ENCODE measurements around the gene EXOSC10.
"Not testable (repeated sequence)": the region's sequence is repeated elsewhere in the genome, so short reads cannot be mapped to it uniquely, and the experiment has no call there.

Gene EXOSC10

DNA sequence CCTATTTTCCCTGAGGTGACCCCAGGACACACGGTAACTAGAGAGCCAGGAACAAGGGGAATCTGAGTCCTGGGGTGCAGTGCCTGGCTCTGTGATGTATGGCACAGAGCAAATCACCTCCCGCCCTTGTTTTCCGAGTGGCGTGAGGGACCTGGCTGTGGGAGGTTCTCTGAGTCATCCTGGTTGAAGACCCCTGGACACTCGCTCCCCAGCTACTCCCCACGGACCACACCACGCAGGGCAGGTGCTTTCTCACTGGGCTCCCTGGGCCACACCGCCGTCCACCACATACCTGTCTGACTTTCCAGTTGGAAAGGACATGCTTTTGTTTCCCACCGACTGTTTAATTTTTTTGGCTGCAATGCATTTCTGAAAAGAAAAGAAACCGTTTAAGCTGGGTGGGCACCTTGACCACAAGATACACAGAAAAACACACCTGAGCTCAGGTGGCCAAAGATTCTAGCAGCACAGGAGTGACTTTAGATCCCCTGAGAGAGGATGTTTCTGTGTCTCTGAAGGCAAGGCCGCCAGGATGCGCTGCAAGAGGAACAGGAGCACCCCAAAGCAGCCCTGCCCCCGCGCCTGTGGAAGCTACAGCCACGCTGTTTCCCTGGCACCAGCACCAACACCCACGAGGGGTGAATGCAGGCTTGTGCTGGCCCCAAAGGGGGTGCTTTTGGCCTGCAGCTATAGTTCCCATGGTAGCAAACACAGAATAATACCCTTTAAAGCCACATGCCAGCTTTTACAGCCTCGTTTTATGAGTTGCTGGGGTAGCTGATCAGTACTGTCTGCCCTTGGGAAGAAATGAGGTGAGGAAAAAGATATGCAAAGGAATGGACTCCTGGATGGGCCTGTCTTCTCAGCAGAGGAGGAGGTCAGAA, 31.7 kb downstream of the EXOSC10 start:
- H3K36me3 ChIP-seq (replicated peaks in 1 of 2; ENCODE audit: control insufficient read depth in 2 of 2, insufficient read depth in 2 of 2, low read length in 2 of 2), result peaks cover 55 to 93% of the 10 kb centered on the region in 2 donors
- no peak overlapping the region for H4K91ac ChIP-seq (ENCODE audit: low read depth, low read length, poor library complexity)

GRCh38 chr1:11065796-11066195, 33.9 kb downstream of the EXOSC10 start:
- Histone ChIP-seq H3K14ac (ENCODE audit: low read length) (no peak overlapping the region), H2BK120ac (ENCODE audit: low read depth, low read length) (no peak overlapping the region), H2AFZ (ENCODE audit: low read length) (no peak overlapping the region), H3K23ac (ENCODE audit: low read depth, low read length, poor library complexity) (no peak overlapping the region), H3K9ac (ENCODE audit: low read depth, low read length, poor library complexity) (no peak overlapping the region), H3K36me3 (replicated peaks in 1 of 2; ENCODE audit: control insufficient read depth in 2 of 2, insufficient read depth in 2 of 2, low read length in 2 of 2) (peaks cover 37 to 79% of the 10 kb centered on the region in 2 donors), H3K9me3 (replicated peaks in 1 of 2; ENCODE audit: control insufficient read depth in 2 of 2, insufficient read depth in 1 of 2, low read depth in 1 of 2, low read length in 2 of 2) (peaks cover 0 to 5% of the 10 kb centered on the region in 2 donors), H3K4ac (ENCODE audit: low read length) (no peak overlapping the region), H2BK5ac (ENCODE audit: low read length) (no peak overlapping the region), H3K18ac (ENCODE audit: low read length) (no peak overlapping the region), H3K27ac (replicated peaks; ENCODE audit: low read length) (no peak overlapping the region), H3K4me1 (ENCODE audit: control insufficient read depth in 2 of 2, insufficient read depth in 1 of 2, low read depth in 1 of 2, low read length in 2 of 2) (peaks cover 2 to 4% of the 10 kb centered on the region in 2 donors), H3K79me1 (ENCODE audit: low read depth, low read length) (no peaks in the 10 kb centered on the region), H4K91ac (ENCODE audit: low read depth, low read length, poor library complexity) (no peak overlapping the region), H2BK15ac (ENCODE audit: low read length) (no peak overlapping the region), H3K4me2 (ENCODE audit: insufficient read depth, low read length, poor library complexity, severe bottlenecking) (no peak overlapping the region), H2BK12ac (ENCODE audit: low read length) (no peak overlapping the region), H2AK5ac (ENCODE audit: low read depth, low read length) (no peak overlapping the region), H3K27me3 (ENCODE audit: control insufficient read depth in 3 of 3, insufficient read depth in 3 of 3, low read depth in 1 of 3, low read length in 3 of 3) (no peaks in the 10 kb centered on the region), H3K4me3 (ENCODE audit: low read length in 2 of 2) (no peak overlapping the region), H4K8ac (ENCODE audit: low read depth, low read length) (no peak overlapping the region)
- DNase-seq (ENCODE audit: low spot score), result no peak
- WGBS, 2 donors (ENCODE audit: extremely low coverage in 2 of 2, insufficient read length in 2 of 2, insufficient replicate concordance in 1 of 2), result no CpG with 5 or more reads among the region's 1 CpG

More for the DNA sequence above, 31.7 kb downstream of the EXOSC10 start:
- Histone ChIP-seq H2AFZ (ENCODE audit: low read length) (no peak overlapping the region), H2BK12ac (ENCODE audit: low read length) (no peak overlapping the region), H3K27ac (replicated peaks; ENCODE audit: low read length) (no peak overlapping the region), H2BK120ac (ENCODE audit: low read depth, low read length) (no peak overlapping the region), H3K27me3 (ENCODE audit: control insufficient read depth in 3 of 3, insufficient read depth in 3 of 3, low read depth in 1 of 3, low read length in 3 of 3) (no peaks in the 10 kb centered on the region), H3K18ac (ENCODE audit: low read length) (no peak overlapping the region), H3K14ac (ENCODE audit: low read length) (no peak overlapping the region), H3K9ac (ENCODE audit: low read depth, low read length, poor library complexity) (no peak overlapping the region), H2AK5ac (ENCODE audit: low read depth, low read length) (no peak overlapping the region), H3K79me1 (ENCODE audit: low read depth, low read length) (no peaks in the 10 kb centered on the region), H3K9me3 (replicated peaks in 1 of 2; ENCODE audit: control insufficient read depth in 2 of 2, insufficient read depth in 1 of 2, low read depth in 1 of 2, low read length in 2 of 2) (peaks cover 0 to 5% of the 10 kb centered on the region in 2 donors), H3K4me1 (ENCODE audit: control insufficient read depth in 2 of 2, insufficient read depth in 1 of 2, low read depth in 1 of 2, low read length in 2 of 2) (no peaks in the 10 kb centered on the region), H3K4me2 (ENCODE audit: insufficient read depth, low read length, poor library complexity, severe bottlenecking) (no peak overlapping the region), H2BK15ac (ENCODE audit: low read length) (no peak overlapping the region), H4K8ac (ENCODE audit: low read depth, low read length) (no peak overlapping the region), H2BK5ac (ENCODE audit: low read length) (no peak overlapping the region), H3K4me3 (ENCODE audit: low read length in 2 of 2) (no peak overlapping the region), H3K4ac (ENCODE audit: low read length) (no peak overlapping the region), H3K23ac (ENCODE audit: low read depth, low read length, poor library complexity) (no peak overlapping the region)
- no CpG with 5 or more reads among the region's 18 CpGs for WGBS, 2 donors (ENCODE audit: extremely low coverage in 2 of 2, insufficient read length in 2 of 2, insufficient replicate concordance in 1 of 2)
- DNase-seq (ENCODE audit: low spot score), result no peak

DNA sequence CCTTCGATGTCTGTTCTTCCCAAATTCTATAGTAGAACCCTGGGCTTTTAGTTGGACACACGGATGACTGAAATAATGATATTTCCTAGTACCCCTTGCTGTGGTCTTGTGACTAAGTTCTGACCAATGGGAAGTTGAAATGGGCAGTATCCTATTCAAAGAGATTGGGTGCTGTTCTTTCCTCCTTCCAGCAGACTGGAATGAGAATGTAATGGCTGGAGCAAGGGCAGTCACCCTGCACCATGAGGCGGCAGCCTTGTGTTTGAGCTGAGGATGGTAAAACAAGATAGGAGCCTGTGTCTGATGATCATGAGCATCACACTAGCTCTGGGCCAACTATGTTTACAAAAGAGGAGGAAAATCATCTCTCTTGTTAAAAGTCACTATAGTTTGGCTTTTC, 34.7 kb downstream of the EXOSC10 start:
- no peak overlapping the region for H2BK12ac ChIP-seq (ENCODE audit: low read length)
- no peak for DNase-seq (ENCODE audit: low spot score)
- H4K91ac ChIP-seq (ENCODE audit: low read depth, low read length, poor library complexity), result no peak overlapping the region
- peaks cover 0 to 5% of the 10 kb centered on the region in 2 donors for H3K9me3 ChIP-seq (replicated peaks in 1 of 2; ENCODE audit: control insufficient read depth in 2 of 2, insufficient read depth in 1 of 2, low read depth in 1 of 2, low read length in 2 of 2)
- no peak overlapping the region for H2BK120ac ChIP-seq (ENCODE audit: low read depth, low read length)
- no peak overlapping the region for H2BK15ac ChIP-seq (ENCODE audit: low read length)
- H2BK5ac ChIP-seq (ENCODE audit: low read length), result no peak overlapping the region
- H3K4ac ChIP-seq (ENCODE audit: low read length), result no peak overlapping the region
- H3K23ac ChIP-seq (ENCODE audit: low read depth, low read length, poor library complexity), result no peak overlapping the region
- H3K4me2 ChIP-seq (ENCODE audit: insufficient read depth, low read length, poor library complexity, severe bottlenecking), result no peak overlapping the region
- no peak overlapping the region for H2AK5ac ChIP-seq (ENCODE audit: low read depth, low read length)
- H3K79me1 ChIP-seq (ENCODE audit: low read depth, low read length), result no peaks in the 10 kb centered on the region
- no peaks in the 10 kb centered on the region for H3K27me3 ChIP-seq (ENCODE audit: control insufficient read depth in 3 of 3, insufficient read depth in 3 of 3, low read depth in 1 of 3, low read length in 3 of 3)
- no CpG with 5 or more reads among the region's 3 CpGs for WGBS, 2 donors (ENCODE audit: extremely low coverage in 2 of 2, insufficient read length in 2 of 2, insufficient replicate concordance in 1 of 2)
- H3K18ac ChIP-seq (ENCODE audit: low read length), result no peak overlapping the region
- peaks cover 3 to 4% of the 10 kb centered on the region in 2 donors for H3K4me1 ChIP-seq (ENCODE audit: control insufficient read depth in 2 of 2, insufficient read depth in 1 of 2, low read depth in 1 of 2, low read length in 2 of 2)
- no peak overlapping the region for H3K14ac ChIP-seq (ENCODE audit: low read length)
- H2AFZ ChIP-seq (ENCODE audit: low read length), result no peak overlapping the region
- no peak overlapping the region for H3K27ac ChIP-seq (replicated peaks; ENCODE audit: low read length)
- H3K9ac ChIP-seq (ENCODE audit: low read depth, low read length, poor library complexity), result no peak overlapping the region
- no peak overlapping the region for H4K8ac ChIP-seq (ENCODE audit: low read depth, low read length)
- no peak overlapping the region for H3K4me3 ChIP-seq (ENCODE audit: low read length in 2 of 2)
- peaks cover 32 to 70% of the 10 kb centered on the region in 2 donors for H3K36me3 ChIP-seq (replicated peaks in 1 of 2; ENCODE audit: control insufficient read depth in 2 of 2, insufficient read depth in 2 of 2, low read length in 2 of 2)

- not testable (repeated sequence) for H3K4me1 ChIP-seq (ENCODE audit: control insufficient read depth in 2 of 2, insufficient read depth in 1 of 2, low read depth in 1 of 2, low read length in 2 of 2); H2AK5ac ChIP-seq (ENCODE audit: low read depth, low read length); H3K18ac ChIP-seq (ENCODE audit: low read length); H2BK15ac ChIP-seq (ENCODE audit: low read length); H3K79me1 ChIP-seq (ENCODE audit: low read depth, low read length); H3K27me3 ChIP-seq (ENCODE audit: control insufficient read depth in 3 of 3, insufficient read depth in 3 of 3, low read depth in 1 of 3, low read length in 3 of 3); H2BK12ac ChIP-seq (ENCODE audit: low read length); H3K14ac ChIP-seq (ENCODE audit: low read length); H3K27ac ChIP-seq (replicated peaks; ENCODE audit: low read length); H2BK5ac ChIP-seq (ENCODE audit: low read length); H3K4me2 ChIP-seq (ENCODE audit: insufficient read depth, low read length, poor library complexity, severe bottlenecking); DNase-seq (ENCODE audit: low spot score); H2AFZ ChIP-seq (ENCODE audit: low read length); H3K23ac ChIP-seq (ENCODE audit: low read depth, low read length, poor library complexity); H3K4me3 ChIP-seq (ENCODE audit: low read length in 2 of 2); H3K9me3 ChIP-seq (replicated peaks in 1 of 2; ENCODE audit: control insufficient read depth in 2 of 2, insufficient read depth in 1 of 2, low read depth in 1 of 2, low read length in 2 of 2); H4K91ac ChIP-seq (ENCODE audit: low read depth, low read length, poor library complexity); H2BK120ac ChIP-seq (ENCODE audit: low read depth, low read length); H3K4ac ChIP-seq (ENCODE audit: low read length); H4K8ac ChIP-seq (ENCODE audit: low read depth, low read length)
- Histone ChIP-seq H3K36me3 (replicated peaks in 1 of 2; ENCODE audit: control insufficient read depth in 2 of 2, insufficient read depth in 2 of 2, low read length in 2 of 2) (peaks cover 25 to 61% of the 10 kb centered on the region in 2 donors), H3K9ac (ENCODE audit: low read depth, low read length, poor library complexity) (peak overlapping the region; percentile 12)
- no CpG with 5 or more reads among the region's 18 CpGs for WGBS, 2 donors (ENCODE audit: extremely low coverage in 2 of 2, insufficient read length in 2 of 2, insufficient replicate concordance in 1 of 2)
Measured at GRCh38 chr1:11063937-11064537, 35.6 kb downstream of the EXOSC10 start.
